Measurements from ENCODE around the gene PGP. TPM values are rescaled to one million over a fixed set of nuclear protein-coding genes. Genes with fewer than 3 reads are reported as not detected.

The PGP gene
- total and polyA plus RNA-seq, 4 donors = 3.4 to 9.9 (median 6.3) TPM

DNA sequence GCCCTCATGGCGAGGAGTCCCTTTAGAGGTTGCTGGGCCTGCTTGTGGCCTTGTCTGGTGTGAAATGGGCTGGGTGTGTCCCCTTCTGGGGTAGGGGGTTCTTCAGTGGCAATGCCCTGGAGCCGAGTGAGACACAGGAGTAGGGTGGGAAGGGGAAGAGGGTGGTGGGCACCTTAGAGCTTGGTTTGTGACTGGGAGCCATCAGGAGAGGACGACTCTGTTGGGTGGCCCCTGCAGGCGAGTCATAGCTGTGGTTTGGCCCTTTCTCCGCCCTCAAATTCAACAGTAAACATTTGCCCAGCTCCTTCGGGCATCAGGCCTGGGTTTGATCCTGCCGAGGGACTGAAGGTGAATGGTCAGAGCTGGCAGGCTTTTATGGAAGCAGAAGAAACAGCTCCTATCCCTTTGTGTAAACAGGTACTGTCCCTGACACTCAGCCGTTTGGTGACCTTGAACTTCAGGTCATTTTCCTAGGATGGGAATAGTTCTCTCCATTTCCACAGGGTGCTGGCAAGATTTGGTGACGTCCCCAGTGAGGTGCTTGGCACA, 11.7 kb upstream of the PGP start (continued):
- TF ChIP-seq, protein P1, sequence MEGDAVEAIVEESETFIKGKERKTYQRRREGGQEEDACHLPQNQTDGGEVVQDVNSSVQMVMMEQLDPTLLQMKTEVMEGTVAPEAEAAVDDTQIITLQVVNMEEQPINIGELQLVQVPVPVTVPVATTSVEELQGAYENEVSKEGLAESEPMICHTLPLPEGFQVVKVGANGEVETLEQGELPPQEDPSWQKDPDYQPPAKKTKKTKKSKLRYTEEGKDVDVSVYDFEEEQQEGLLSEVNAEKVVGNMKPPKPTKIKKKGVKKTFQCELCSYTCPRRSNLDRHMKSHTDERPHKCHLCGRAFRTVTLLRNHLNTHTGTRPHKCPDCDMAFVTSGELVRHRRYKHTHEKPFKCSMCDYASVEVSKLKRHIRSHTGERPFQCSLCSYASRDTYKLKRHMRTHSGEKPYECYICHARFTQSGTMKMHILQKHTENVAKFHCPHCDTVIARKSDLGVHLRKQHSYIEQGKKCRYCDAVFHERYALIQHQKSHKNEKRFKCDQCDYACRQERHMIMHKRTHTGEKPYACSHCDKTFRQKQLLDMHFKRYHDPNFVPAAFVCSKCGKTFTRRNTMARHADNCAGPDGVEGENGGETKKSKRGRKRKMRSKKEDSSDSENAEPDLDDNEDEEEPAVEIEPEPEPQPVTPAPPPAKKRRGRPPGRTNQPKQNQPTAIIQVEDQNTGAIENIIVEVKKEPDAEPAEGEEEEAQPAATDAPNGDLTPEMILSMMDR (IDR thresholded peaks at IDR 0.05; ENCODE audit: low read depth, low read length, missing input control) = no peak
- TF ChIP-seq TAF1 (conservative IDR thresholded peaks at IDR 0.05) = no peak
- peak; percentile 69 to 75 for TF ChIP-seq HNF4A (conservative IDR thresholded peaks at IDR 0.05)

DNA sequence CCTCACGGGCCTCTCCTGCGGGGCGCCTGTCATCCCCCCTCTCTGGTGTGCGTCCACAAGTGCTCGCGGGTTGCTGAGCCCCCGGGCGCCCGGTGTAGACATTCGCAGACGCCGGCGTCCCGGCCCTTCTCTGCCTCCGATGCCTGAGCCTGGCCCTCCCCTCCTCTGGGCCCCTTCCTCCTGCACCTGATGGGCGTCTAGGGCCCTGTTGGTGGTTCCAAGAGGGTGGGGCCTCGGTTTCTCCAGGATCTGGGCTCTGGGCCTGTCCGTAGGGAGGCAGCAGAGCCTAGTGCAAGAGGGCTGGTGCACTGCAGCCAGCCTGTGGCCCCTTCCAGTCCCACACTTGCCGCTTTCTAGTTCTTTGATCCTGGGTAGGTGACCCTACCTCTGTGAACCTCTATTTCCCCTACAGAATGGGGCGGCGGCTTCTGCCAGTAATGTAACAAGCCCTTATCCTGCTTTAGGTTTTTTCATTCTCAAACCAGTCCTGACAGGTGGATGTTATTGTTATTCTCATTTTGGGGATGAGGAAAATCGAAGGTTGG, 9.4 kb upstream of the PGP start:
- H3K9ac ChIP-seq (ENCODE audit: low read depth in 1 of 2, low read length in 2 of 2) = peak overlapping the region; percentile 26 to 92
- H3K4me3 ChIP-seq (ENCODE audit: low read depth in 1 of 3, low read length in 3 of 3) = peak overlapping the region; percentile 67 to 81 (median 72)
- no peaks in the 10 kb centered on the region for H3K27me3 ChIP-seq (ENCODE audit: control insufficient read depth in 4 of 4, insufficient read depth in 4 of 4, low read length in 3 of 4)
- H3K27ac ChIP-seq (ENCODE audit: low read depth in 1 of 2, low read length in 2 of 2) = peak overlapping the region; percentile 65 to 75
- peak; percentile 50 for DNase-seq (ENCODE audit: low spot score)
- 5% methylated on average over 22 of the region's 22 CpGs for WGBS
- TF ChIP-seq, protein P2, sequence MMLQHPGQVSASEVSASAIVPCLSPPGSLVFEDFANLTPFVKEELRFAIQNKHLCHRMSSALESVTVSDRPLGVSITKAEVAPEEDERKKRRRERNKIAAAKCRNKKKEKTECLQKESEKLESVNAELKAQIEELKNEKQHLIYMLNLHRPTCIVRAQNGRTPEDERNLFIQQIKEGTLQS (IDR thresholded peaks at IDR 0.05) = no peak
- TF ChIP-seq FOXA2 (IDR thresholded peaks at IDR 0.05) (no peak), JUND (IDR thresholded peaks at IDR 0.05) (no peak), RAD21 (IDR thresholded peaks at IDR 0.05) (peak; percentile 64 to 72), GABPA (IDR thresholded peaks at IDR 0.05 in 1 of 2, conservative IDR thresholded peaks at IDR 0.05 in 1 of 2) (no peak), TAF1 (conservative IDR thresholded peaks at IDR 0.05) (no peak), NR2F2 (IDR thresholded peaks at IDR 0.05) (no peak), RXRA (IDR thresholded peaks at IDR 0.05) (no peak), SP1 (IDR thresholded peaks at IDR 0.05) (no peak), FOXA1 (IDR thresholded peaks at IDR 0.05) (no peak), HNF4G (IDR thresholded peaks at IDR 0.05) (no peak)
- TF ChIP-seq, protein P1 (IDR thresholded peaks at IDR 0.05; ENCODE audit: low read depth, low read length, missing input control) = peak; percentile 16
- TF ChIP-seq, protein P3, sequence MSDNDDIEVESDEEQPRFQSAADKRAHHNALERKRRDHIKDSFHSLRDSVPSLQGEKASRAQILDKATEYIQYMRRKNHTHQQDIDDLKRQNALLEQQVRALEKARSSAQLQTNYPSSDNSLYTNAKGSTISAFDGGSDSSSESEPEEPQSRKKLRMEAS (IDR thresholded peaks at IDR 0.05) = no peak
- H3K9me3 ChIP-seq (ENCODE audit: control insufficient read depth in 4 of 4, low read length in 3 of 4) = no peaks in the 10 kb centered on the region
- peaks cover 10 to 33% (median 27%) of the 10 kb centered on the region in 4 donors for H3K4me1 ChIP-seq (ENCODE audit: control insufficient read depth in 4 of 4, insufficient read depth in 4 of 4, low read length in 3 of 4)
- peaks cover 0 to 6% (median 1%) of the 10 kb centered on the region in 4 donors for H3K36me3 ChIP-seq (ENCODE audit: control insufficient read depth in 4 of 4, insufficient read depth in 3 of 4, low read depth in 1 of 4, low read length in 3 of 4)

DNA sequence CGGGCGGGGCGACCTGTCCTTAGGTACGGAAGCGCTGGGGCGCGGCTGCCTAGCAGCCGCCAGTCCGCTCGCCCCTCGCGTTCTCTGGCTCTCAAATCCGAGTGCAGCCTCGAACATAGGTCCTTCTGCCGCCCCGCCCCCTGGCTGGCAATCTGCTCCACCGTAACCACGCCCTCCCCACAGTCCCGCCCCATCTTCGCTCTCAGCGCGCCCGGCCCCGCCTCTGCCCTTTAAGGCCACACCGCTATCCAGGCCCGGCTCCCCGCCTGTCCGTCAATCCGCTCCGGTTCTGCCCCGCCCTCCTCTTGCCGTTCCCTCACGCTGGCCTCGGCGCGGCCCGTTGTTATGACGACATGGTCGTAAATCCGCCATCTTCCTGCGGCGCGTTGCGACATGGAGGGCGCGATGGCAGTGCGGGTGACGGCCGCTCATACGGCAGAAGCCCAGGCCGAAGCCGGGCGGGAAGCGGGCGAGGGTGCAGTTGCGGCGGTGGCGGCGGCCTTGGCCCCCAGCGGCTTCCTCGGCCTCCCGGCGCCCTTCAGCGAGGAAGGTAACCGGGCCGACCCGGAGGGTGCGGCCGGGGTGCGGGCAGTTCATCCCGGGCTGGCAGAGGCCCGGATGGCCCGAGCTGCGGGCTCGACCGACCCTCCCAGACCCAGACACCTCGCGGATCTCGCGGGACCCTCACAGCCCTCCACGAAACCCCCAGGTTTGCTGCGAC, 8.7 kb upstream of the PGP start, which contains the start of gene E4F1:
Gene E4F1 (plus strand): TSS at position 371 of the 721 bp plus-strand sequence. CDS start 23 bp downstream, at position 394.
- under 1% methylated on average over 82 of the region's 82 CpGs for WGBS
- H3K9me3 ChIP-seq (ENCODE audit: control insufficient read depth in 4 of 4, low read length in 3 of 4) = no peaks in the 10 kb centered on the region
- no peaks in the 10 kb centered on the region for H3K27me3 ChIP-seq (ENCODE audit: control insufficient read depth in 4 of 4, insufficient read depth in 4 of 4, low read length in 3 of 4)
- TF ChIP-seq RXRA (IDR thresholded peaks at IDR 0.05) (peak; percentile 42), JUND (IDR thresholded peaks at IDR 0.05) (peak in 1 of 2 donors; percentile 14), HNF4A (conservative IDR thresholded peaks at IDR 0.05) (peak in 1 of 2 donors; percentile 42), GABPA (IDR thresholded peaks at IDR 0.05 in 1 of 2, conservative IDR thresholded peaks at IDR 0.05 in 1 of 2) (peak in 1 of 2 donors; percentile 77), SP1 (IDR thresholded peaks at IDR 0.05) (peak; percentile 88), FOXA1 (IDR thresholded peaks at IDR 0.05) (peak; percentile 74), YY1 (IDR thresholded peaks at IDR 0.05) (peak; percentile 99), EGR1 (IDR thresholded peaks at IDR 0.05; ENCODE audit: low read depth in 2 of 2) (no peak)
- TF ChIP-seq, protein P4, sequence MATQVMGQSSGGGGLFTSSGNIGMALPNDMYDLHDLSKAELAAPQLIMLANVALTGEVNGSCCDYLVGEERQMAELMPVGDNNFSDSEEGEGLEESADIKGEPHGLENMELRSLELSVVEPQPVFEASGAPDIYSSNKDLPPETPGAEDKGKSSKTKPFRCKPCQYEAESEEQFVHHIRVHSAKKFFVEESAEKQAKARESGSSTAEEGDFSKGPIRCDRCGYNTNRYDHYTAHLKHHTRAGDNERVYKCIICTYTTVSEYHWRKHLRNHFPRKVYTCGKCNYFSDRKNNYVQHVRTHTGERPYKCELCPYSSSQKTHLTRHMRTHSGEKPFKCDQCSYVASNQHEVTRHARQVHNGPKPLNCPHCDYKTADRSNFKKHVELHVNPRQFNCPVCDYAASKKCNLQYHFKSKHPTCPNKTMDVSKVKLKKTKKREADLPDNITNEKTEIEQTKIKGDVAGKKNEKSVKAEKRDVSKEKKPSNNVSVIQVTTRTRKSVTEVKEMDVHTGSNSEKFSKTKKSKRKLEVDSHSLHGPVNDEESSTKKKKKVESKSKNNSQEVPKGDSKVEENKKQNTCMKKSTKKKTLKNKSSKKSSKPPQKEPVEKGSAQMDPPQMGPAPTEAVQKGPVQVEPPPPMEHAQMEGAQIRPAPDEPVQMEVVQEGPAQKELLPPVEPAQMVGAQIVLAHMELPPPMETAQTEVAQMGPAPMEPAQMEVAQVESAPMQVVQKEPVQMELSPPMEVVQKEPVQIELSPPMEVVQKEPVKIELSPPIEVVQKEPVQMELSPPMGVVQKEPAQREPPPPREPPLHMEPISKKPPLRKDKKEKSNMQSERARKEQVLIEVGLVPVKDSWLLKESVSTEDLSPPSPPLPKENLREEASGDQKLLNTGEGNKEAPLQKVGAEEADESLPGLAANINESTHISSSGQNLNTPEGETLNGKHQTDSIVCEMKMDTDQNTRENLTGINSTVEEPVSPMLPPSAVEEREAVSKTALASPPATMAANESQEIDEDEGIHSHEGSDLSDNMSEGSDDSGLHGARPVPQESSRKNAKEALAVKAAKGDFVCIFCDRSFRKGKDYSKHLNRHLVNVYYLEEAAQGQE (IDR thresholded peaks at IDR 0.05) = peak; percentile 45
- TF ChIP-seq, protein P1 (IDR thresholded peaks at IDR 0.05; ENCODE audit: low read depth, low read length, missing input control) = no peak
- H3K4me1 ChIP-seq (ENCODE audit: control insufficient read depth in 4 of 4, insufficient read depth in 4 of 4, low read length in 3 of 4) = peaks cover 10 to 33% (median 27%) of the 10 kb centered on the region in 4 donors
- peak within 1 kb of the TSS; percentile 65 to 92 for H3K9ac ChIP-seq (ENCODE audit: low read depth in 1 of 2, low read length in 2 of 2)
- DNase-seq (ENCODE audit: low spot score) = peak; percentile 99
- peak within 1 kb of the TSS; percentile 65 to 76 for H3K27ac ChIP-seq (ENCODE audit: low read depth in 1 of 2, low read length in 2 of 2)
- H3K36me3 ChIP-seq (ENCODE audit: control insufficient read depth in 4 of 4, insufficient read depth in 3 of 4, low read depth in 1 of 4, low read length in 3 of 4) = peaks cover 0 to 4% (median 0%) of the 10 kb centered on the region in 4 donors
- H3K4me3 ChIP-seq (ENCODE audit: low read depth in 1 of 3, low read length in 3 of 3) = peak within 1 kb of the TSS; percentile 67 to 81 (median 72)
